GM19035 (cell line): ENCODE results near the gene TXNDC2.
"Not testable (repeated sequence)": the region's sequence is repeated elsewhere in the genome, so short reads cannot be mapped to it uniquely, and the experiment has no call there.

ENCODE experiments used
- ATAC-seq: cut with Tn5 transposase; IDR thresholded peaks from one replicate; pipeline ENCODE4 v1.9.1; 2021; ENCODE audit not compliant: unreplicated experiment

The TXNDC2 gene

DNA sequence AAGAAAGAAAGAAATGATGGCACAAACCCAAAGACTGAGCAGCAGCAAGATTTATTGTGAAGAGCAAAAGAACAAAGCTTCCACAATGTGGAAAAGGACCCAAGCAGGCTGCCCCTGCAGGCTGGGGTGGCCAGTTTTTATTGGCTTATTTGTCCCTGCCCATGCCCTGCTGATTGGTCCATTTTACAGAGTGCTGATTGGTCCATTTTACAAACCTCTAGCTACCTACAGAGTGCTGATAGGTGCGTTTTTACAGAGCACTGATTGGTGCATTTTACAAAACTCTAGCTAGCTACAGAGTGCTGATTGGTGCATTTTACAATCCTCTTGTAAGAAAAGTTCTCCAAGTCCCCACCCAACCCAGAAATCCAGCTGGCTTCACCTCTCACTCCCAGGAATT is 26.5 kb downstream of the TXNDC2 start:
- ATAC-seq, result not testable (repeated sequence)

DNA sequence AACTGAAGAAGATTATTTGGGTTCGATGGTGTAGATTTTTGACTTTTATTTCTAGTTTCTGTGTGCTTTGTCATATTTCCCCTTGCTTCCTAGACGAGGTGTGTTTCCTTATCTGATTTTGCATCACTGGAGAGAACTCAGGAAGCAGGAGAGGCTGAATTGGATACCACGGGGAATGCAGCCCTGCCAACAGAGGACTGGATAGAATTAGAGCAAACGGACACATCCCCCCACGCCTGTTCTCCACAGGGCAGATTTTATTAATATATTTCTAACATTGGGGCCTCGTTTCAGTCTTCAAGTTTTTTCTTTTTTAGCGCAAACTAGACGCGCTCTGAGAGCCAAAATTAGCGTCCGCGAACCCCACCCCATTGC is 27.4 kb downstream of the TXNDC2 start:
- no peak for ATAC-seq

DNA sequence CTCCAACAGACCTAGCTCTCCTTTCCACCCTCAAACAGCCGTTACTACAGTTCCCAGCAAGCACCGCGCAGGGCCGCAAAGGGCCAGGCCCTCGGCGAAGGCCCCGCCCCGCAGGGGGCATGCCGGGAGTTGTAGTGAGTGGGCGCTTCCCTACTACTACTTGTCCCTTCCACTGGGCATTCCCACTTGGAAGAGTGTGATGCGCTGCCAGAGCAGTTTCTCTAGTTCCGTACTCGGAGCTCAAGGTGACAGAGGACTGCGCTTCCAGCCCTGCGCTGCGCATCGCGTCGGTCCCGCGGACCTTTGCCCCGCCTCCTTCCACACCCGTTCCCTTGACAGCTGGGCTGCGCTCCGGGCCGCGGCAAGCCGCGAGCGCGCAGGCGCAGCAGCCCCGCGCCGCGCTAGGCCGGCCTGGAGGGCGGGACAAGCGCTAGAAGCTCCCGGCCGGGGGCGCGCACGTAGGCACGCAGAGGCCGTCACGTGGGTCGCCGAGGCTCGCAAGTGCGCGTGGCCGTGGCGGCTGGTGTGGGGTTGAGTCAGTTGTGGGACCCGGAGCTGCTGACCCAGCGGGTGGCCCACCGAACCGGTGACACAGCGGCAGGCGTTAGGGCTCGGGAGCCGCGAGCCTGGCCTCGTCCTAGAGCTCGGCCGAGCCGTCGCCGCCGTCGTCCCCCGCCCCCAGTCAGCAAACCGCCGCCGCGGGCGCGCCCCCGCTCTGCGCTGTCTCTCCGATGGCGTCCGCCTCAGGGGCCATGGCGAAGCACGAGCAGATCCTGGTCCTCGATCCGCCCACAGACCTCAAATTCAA is 28.0 kb downstream of the TXNDC2 start, which contains the start of gene VAPA:
Gene VAPA (plus strand): TSS at position 491 of the 808 bp plus-strand sequence. CDS start 241 bp downstream, at position 732.
- peak; percentile 82 for ATAC-seq

- ATAC-seq, result peak; percentile 22
Measured at GRCh38 chr18:9914334-9914583, 28.5 kb downstream of the TXNDC2 start.

DNA sequence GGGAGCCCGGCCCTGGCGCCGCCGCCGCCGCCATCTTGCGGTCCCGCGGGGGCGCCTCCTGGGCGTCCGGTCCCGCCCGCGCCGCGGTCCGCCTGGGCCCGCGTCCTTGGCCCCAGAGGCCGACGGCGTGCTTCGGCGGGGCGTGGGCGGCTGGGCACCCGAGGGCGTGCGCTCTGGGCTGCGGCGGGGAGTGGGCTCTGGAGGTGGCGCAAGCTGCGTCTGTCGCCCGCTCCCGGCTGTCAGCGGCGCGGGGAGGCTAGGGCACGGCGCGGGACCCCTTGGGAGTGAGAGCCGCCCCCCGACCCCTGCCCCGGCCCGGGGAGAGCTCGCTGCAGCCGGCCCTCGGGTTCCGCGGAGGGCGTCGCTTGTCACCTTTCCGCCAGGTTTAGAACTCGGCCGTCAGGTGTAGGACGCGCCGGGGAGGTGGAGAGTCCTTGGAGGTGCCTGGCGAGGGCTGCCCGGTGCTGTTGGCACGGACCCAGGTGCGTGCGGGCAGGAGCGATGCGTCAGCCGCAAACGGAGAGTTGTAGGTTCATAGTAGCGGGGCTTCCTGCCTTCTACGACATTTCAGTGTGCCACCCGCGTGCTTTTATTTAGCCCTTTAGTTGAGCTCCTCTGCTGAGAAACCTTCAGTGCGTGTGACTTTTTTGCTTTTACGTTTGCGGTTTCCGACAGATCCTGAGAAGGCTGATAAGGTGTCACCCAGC is 29.0 kb downstream of the TXNDC2 start:
- ATAC-seq, result peak; percentile 38

GRCh38 chr18:9915291-9916076 is 29.7 kb downstream of the TXNDC2 start:
- ATAC-seq, result no peak

DNA sequence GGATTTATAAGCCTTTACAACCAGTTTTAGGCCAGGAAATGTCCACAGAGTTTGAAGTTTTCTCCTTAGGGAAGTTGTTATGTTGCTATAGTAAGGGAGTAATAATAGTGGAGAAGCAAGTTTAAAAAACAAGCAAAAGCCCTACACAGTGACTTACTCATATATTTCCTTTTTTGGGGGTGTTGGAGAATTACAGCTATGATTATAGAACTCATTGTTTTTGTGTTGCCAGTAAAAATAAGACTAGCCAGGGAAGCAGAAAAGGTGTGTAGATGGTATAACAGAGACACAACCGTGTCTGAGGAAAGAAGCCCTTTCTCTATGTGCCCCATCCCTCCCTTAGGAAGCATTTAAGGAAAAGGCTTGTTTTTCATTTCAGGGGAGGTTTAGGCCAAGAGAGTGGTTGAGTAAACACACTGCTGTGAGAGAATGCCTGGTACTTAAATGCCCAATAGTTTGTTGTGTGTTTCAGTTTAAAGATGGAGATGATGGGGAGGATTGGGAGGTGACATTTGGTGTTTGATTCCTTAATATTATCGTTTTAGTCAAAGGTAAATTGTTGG is 30.4 kb downstream of the TXNDC2 start:
- no peak for ATAC-seq

DNA sequence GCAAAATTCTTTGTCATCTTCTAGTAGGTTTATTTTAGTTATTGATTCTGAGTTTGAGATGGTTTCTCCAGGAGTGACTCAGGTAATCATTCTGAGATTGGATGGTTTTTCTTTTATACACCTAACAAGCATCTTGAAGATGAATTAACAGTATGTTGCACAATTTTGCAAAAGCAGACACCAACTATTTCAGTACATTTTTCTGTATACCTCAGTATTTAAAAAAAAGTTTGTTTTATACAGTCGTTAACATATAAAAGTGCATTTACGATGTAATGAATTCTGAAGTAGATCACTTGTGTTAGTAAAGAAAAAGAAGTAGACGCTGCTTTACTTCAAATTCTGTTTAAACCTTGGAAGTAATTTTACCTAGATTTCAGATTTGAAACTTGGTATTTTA is 31.0 kb downstream of the TXNDC2 start:
- ATAC-seq, result no peak

- no peak for ATAC-seq
Measured at GRCh38 chr18:9918016-9918680, 32.4 kb downstream of the TXNDC2 start.

DNA sequence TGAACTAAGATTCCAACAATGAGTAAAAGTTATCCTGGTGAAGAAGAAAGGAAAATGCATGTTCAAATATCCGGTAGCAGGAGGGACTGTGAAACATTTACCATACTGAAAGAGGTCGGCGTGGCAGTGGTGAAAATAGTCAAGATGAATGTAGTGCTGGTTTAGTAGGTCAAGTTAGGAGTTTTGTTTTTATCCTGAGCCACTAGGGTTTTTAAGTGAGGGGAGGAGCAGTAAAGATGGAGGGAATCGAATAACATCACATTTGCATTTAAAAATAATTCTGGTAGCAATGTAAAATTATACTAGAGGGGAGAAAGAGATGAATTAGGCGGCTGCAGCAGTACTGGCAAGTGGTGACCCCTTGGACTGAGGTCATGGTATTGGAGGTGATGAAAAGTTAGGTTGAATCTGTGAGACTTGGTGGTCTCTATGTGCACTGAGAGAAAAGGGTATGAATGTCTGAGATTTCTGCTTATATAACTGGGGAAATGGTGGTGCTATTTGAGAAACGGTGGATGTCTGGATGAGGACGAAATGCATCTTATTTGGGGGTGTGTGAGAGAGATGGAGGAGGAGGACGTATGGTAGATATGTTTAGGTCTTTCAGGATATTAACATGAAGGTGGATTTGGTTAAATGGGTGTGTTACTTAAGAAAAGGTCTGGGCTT is 33.9 kb downstream of the TXNDC2 start:
- ATAC-seq, result no peak

DNA sequence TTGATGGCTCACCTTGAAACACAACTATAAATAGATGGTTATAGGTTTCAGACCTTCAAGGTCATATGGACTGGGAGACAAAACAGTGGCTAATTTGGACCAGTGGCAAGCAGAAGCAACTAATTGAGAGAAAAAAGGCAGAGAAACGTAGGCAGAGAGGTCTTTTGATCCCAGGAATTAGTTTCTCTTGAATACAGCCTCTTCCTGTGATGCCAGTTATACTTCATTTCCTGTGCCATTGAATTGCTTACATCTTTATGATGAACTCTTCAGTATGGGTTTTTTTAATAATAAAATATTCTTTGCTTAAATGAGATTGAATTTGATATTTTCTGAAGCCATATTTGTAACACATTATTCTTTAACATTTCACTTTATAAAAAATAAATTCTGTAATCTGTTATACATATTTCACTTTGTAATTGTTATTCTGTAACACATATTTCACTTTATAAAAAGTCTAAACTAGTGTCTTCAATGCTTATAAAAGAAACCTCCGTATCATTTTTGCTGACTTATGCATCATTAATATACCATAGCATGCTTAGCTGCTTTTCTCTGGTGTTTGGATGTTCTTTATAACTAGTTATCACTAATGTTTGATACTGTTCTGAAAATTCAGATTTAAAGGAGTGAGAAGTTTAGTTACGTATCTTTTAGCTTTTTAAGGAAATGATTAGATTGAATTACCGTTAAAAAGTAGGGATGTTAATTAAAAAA is 37.0 kb downstream of the TXNDC2 start:
- ATAC-seq, result no peak

DNA sequence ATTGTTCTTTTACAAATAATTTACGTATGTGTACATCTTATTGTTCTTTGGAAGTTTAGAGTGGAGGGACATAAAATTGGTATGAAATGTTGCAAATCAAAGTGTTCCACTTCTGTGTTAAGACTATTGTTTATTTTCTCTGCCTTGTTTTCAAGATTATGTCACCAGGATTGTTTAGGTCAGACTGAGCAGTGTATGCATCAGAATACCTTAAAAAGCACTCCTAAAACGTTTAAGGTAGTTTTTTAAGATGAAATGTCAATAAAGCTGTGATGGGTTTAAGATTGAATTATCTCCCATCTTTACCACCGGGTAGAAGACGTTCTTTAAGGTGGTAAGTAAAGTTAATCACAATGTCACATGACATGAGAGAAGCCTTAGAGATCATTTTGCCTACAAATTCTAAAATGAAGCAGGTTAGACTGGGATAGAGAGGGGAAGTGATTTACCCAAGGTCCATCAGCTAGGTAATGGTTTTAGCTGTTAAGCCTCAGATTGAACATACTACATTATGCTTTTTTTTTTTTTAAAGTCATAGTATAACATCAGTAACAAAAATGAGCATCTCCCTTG is 38.7 kb downstream of the TXNDC2 start:
- no peak for ATAC-seq

DNA sequence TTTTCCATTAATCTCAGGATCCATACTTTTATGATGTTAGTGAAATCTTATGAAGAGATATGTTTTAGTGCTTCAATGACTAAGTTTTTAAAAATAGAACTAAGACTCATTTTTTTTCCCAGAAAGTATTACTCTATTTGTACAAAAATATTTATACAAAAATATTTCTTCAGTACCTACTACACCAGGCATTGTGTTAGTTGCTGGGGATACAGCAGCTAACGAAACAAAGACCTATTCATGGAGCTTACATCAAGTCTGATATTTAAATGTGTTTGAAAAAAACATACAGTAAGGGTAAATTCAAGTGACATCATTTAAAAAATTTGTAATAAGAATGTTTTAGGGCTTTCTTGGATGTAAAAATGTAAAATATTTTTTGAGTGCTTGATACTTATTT is 39.6 kb downstream of the TXNDC2 start:
- ATAC-seq, result no peak

DNA sequence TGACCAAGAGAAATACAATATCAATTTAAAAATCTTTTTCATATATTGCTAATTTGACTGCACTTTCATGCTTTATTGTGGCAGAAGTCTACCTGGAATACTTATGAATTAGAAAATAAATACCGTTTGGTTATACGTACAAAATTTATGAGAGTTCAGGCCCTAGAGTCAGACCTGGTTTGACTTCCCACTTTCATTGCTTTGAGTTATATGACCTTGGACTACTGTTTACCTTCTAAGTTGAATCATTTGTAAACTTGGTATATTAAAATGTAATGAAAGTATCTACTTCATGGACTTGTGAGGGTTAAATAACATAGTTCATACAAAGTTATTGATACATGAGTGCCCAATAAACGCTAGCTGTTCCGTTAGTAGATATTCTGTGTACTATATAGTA is 40.0 kb downstream of the TXNDC2 start:
- no peak for ATAC-seq

DNA sequence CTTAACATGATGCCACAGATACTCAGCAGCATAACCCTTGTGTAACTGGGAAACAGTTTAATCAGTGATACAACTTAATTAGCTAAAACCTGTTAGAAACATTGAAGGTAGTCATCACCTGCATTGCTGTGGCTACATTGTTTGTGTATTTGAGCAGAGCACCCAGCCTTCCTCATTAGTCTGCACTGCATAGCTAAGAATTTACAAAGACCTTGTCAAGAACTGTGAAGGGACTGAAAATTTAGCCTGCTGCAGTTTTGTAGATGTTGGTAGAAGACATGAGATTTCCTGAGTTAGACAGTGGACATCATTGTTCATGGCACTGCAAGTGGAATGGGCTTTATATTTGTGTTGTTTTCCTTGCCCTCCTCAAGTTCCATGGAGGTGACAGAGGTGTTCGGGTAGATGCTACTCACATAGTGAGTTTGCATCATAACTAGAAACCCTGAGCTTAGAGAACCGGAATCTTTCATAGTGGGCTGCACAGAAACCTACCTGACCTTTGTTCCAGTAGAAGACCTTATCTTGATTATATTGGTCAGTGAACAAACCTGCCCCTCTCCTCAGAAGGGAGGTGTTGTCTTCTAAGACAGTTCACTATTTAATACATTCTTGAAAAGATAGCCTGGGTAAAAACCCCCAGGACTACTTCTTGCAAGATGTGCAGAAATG is 40.6 kb downstream of the TXNDC2 start:
- ATAC-seq, result no peak

DNA sequence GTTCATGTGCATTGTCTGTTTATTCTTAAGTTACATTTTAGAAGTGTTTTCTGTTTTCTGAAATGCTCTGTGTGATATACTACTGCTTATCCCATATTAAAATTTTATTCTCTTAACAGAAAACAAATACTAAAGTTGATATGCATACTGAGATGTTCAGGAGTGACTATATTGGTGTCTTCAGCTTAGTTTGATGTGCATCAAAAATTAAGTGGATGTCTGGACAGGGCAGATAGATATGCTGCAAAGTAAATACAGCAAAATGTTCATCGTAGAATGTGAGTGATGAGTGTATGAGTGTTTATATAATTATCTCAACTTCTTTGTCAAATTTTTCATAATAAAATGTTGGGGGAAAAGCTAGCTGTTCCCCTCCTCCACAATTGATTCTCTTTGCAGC is 41.2 kb downstream of the TXNDC2 start:
- ATAC-seq, result no peak

GRCh38 chr18:9927392-9928063 is 41.8 kb downstream of the TXNDC2 start:
- no peak for ATAC-seq

- ATAC-seq, result no peak
Measured at GRCh38 chr18:9928646-9929259, 43.0 kb downstream of the TXNDC2 start.
